WTC11 (cell line): ENCODE results near the gene NLRP6.
"Not testable (repeated sequence)": the region's sequence is repeated elsewhere in the genome, so short reads cannot be mapped to it uniquely, and the experiment has no call there.

Experiments
- ETV6 ChIP-seq: sonication (generic); formaldehyde crosslinking; IDR thresholded peaks from 2 replicates; pipeline ENCODE4 v1.8.1; 2022; ENCODE audit warnings: mild to moderate bottlenecking, missing genetic modification reagents
- IRF2 ChIP-seq: sonication (generic); formaldehyde crosslinking; IDR thresholded peaks from 2 replicates; pipeline ENCODE4 v1.8.0; 2022; ENCODE audit warnings: low read depth, missing genetic modification reagents, borderline replicate concordance
- KAT7 ChIP-seq: sonication (generic); formaldehyde crosslinking; IDR thresholded peaks from 2 replicates; pipeline ENCODE4 v1.8.1; 2023; ENCODE audit warnings: missing genetic modification reagents, mild to moderate bottlenecking, borderline replicate concordance
- NFYB ChIP-seq: sonication (generic); formaldehyde crosslinking; conservative IDR thresholded peaks from 2 replicates; pipeline ENCODE4 v1.8.0; 2022; ENCODE audit warnings: low read depth, missing genetic modification reagents
- TF ChIP-seq, protein P1 (sequence below): sonication (generic); formaldehyde crosslinking; IDR thresholded peaks from 2 replicates; pipeline ENCODE4 v1.8.0; 2022; ENCODE audit warnings: mild to moderate bottlenecking, missing genetic modification reagents
- TF ChIP-seq, protein P2 (sequence below): fragments of 200-600 bp; IDR thresholded peaks from 2 replicates; pipeline ENCODE4 v1.8.0; 2022; ENCODE audit warnings: antibody characterized with exemption
- TF ChIP-seq, protein P3 (sequence below): fragments of 250-450 bp; sonication (Bioruptor Pico); IDR thresholded peaks from 2 replicates; pipeline ENCODE4 v1.9.0; 2021; ENCODE audit warnings: mild to moderate bottlenecking
- TF ChIP-seq, protein P4 (sequence below): sonication (generic); formaldehyde crosslinking; IDR thresholded peaks from 2 replicates; pipeline ENCODE4 v1.8.0; 2023; ENCODE audit warnings: missing genetic modification reagents
- TF ChIP-seq, protein P5 (sequence below): sonication (generic); formaldehyde crosslinking; IDR thresholded peaks from 2 replicates; pipeline ENCODE4 v1.8.0; 2022; ENCODE audit warnings: mild to moderate bottlenecking, missing genetic modification reagents

DNA sequence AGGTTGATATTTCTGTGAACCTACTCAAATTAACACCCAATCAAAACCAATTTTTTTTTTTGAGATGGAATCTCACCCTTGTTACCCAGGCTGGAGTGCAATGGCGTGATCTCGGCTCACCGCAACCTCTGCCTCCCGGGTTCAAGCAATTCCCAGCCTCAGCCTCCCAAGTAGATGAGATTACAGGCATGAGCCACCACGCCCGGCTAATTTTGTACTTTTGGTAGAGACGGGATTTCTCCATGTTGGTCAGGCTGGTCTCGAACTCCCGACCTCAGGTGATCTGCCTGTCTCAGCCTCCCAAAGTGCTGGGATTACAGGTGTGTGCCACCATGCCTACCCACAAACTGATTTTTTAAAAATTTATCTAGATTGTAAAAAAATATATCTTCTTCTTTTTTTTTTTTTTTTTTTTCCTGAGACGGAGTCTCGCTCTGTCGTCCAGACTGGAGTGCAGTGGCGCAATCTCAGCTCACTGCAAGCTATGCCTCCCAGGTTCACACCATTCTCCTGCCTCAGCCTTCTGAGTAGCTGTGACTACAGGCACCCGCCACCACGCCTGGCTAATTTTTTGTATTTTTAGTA is 50.4 kb downstream of the NLRP6 start:
- TF ChIP-seq, protein P1, sequence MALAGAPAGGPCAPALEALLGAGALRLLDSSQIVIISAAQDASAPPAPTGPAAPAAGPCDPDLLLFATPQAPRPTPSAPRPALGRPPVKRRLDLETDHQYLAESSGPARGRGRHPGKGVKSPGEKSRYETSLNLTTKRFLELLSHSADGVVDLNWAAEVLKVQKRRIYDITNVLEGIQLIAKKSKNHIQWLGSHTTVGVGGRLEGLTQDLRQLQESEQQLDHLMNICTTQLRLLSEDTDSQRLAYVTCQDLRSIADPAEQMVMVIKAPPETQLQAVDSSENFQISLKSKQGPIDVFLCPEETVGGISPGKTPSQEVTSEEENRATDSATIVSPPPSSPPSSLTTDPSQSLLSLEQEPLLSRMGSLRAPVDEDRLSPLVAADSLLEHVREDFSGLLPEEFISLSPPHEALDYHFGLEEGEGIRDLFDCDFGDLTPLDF (CRISPR knock-in tag) = not testable (repeated sequence)
- TF ChIP-seq, protein P2, sequence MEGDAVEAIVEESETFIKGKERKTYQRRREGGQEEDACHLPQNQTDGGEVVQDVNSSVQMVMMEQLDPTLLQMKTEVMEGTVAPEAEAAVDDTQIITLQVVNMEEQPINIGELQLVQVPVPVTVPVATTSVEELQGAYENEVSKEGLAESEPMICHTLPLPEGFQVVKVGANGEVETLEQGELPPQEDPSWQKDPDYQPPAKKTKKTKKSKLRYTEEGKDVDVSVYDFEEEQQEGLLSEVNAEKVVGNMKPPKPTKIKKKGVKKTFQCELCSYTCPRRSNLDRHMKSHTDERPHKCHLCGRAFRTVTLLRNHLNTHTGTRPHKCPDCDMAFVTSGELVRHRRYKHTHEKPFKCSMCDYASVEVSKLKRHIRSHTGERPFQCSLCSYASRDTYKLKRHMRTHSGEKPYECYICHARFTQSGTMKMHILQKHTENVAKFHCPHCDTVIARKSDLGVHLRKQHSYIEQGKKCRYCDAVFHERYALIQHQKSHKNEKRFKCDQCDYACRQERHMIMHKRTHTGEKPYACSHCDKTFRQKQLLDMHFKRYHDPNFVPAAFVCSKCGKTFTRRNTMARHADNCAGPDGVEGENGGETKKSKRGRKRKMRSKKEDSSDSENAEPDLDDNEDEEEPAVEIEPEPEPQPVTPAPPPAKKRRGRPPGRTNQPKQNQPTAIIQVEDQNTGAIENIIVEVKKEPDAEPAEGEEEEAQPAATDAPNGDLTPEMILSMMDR = not testable (repeated sequence)
- not testable (repeated sequence) for TF ChIP-seq KAT7 (CRISPR knock-in tag); NFYB (CRISPR knock-in tag); ETV6 (CRISPR knock-in tag); IRF2
- TF ChIP-seq, protein P3, sequence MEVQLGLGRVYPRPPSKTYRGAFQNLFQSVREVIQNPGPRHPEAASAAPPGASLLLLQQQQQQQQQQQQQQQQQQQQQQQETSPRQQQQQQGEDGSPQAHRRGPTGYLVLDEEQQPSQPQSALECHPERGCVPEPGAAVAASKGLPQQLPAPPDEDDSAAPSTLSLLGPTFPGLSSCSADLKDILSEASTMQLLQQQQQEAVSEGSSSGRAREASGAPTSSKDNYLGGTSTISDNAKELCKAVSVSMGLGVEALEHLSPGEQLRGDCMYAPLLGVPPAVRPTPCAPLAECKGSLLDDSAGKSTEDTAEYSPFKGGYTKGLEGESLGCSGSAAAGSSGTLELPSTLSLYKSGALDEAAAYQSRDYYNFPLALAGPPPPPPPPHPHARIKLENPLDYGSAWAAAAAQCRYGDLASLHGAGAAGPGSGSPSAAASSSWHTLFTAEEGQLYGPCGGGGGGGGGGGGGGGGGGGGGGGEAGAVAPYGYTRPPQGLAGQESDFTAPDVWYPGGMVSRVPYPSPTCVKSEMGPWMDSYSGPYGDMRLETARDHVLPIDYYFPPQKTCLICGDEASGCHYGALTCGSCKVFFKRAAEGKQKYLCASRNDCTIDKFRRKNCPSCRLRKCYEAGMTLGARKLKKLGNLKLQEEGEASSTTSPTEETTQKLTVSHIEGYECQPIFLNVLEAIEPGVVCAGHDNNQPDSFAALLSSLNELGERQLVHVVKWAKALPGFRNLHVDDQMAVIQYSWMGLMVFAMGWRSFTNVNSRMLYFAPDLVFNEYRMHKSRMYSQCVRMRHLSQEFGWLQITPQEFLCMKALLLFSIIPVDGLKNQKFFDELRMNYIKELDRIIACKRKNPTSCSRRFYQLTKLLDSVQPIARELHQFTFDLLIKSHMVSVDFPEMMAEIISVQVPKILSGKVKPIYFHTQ = not testable (repeated sequence)
- TF ChIP-seq, protein P4, sequence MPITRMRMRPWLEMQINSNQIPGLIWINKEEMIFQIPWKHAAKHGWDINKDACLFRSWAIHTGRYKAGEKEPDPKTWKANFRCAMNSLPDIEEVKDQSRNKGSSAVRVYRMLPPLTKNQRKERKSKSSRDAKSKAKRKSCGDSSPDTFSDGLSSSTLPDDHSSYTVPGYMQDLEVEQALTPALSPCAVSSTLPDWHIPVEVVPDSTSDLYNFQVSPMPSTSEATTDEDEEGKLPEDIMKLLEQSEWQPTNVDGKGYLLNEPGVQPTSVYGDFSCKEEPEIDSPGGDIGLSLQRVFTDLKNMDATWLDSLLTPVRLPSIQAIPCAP (CRISPR knock-in tag) = not testable (repeated sequence)
- TF ChIP-seq, protein P5, sequence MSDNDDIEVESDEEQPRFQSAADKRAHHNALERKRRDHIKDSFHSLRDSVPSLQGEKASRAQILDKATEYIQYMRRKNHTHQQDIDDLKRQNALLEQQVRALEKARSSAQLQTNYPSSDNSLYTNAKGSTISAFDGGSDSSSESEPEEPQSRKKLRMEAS (CRISPR knock-in tag) = not testable (repeated sequence)
